ENCODE measurements around the gene DAAM2.

Gene DAAM2

GRCh38 chr6:39791850-39792539 lies at the start of gene DAAM2:
DAAM2 (plus strand) TSS chr6:39792376; CDS start chr6:39856303, 63,927 bp downstream.
- no peak for DNase-seq

- DNase-seq = no peak
Measured at GRCh38 chr6:39746795-39747194, 45.4 kb upstream of the DAAM2 start.

- DNase-seq = no peak
Measured at GRCh38 chr6:39752835-39753724, 39.1 kb upstream of the DAAM2 start.

- DNase-seq = no peak
Measured at GRCh38 chr6:39753725-39754045, 38.5 kb upstream of the DAAM2 start.

GRCh38 chr6:39754514-39755115 lies 37.6 kb upstream of the DAAM2 start:
- no peak for DNase-seq

GRCh38 chr6:39755231-39755630 lies 36.9 kb upstream of the DAAM2 start:
- DNase-seq = no peak

- DNase-seq = no peak
Measured at GRCh38 chr6:39756582-39756981, 35.6 kb upstream of the DAAM2 start.

- no peak for DNase-seq
Measured at GRCh38 chr6:39758905-39759605, 33.1 kb upstream of the DAAM2 start.

GRCh38 chr6:39760226-39760952 lies 31.8 kb upstream of the DAAM2 start:
- no peak for DNase-seq

GRCh38 chr6:39765508-39766065 lies 26.6 kb upstream of the DAAM2 start:
- DNase-seq = no peak

GRCh38 chr6:39769012-39769411 lies 23.2 kb upstream of the DAAM2 start:
- DNase-seq = no peak

- DNase-seq = no peak
Measured at GRCh38 chr6:39770446-39770845, 21.7 kb upstream of the DAAM2 start.

GRCh38 chr6:39772559-39773273 lies 19.5 kb upstream of the DAAM2 start:
- no peak for DNase-seq

GRCh38 chr6:39773782-39774181 lies 18.4 kb upstream of the DAAM2 start:
- DNase-seq = no peak

- DNase-seq = no peak
Measured at GRCh38 chr6:39776581-39776980, 15.6 kb upstream of the DAAM2 start.

- no peak for DNase-seq
Measured at GRCh38 chr6:39777218-39777617, 15.0 kb upstream of the DAAM2 start.

GRCh38 chr6:39777661-39778060 lies 14.5 kb upstream of the DAAM2 start:
- no peak for DNase-seq

- no peak for DNase-seq
Measured at GRCh38 chr6:39778581-39779255, 13.5 kb upstream of the DAAM2 start.

- DNase-seq = no peak
Measured at GRCh38 chr6:39785281-39785680, 6.9 kb upstream of the DAAM2 start.

- no peak for DNase-seq
Measured at GRCh38 chr6:39786649-39787048, 5.5 kb upstream of the DAAM2 start.

GRCh38 chr6:39787322-39787721 lies 4.9 kb upstream of the DAAM2 start:
- DNase-seq = no peak

Data from CD4-positive, alpha-beta T cell treated with Interleukin-17A for 1 hour (primary cell).